HepG2 (cell line): ENCODE measurements around the gene VAV2. TPM values are rescaled to one million over a fixed set of nuclear protein-coding genes. Genes with fewer than 3 reads are reported as not detected.
A peak's percentile ranks its signal among the peaks of the same experiment; 100 is the strongest.

ENCODE experiments used
- CENPBD1 ChIP-seq: sonication (generic); formaldehyde crosslinking; IDR thresholded peaks from 2 replicates; pipeline ENCODE4 v1.8.0; 2022; ENCODE audit warnings: missing genetic modification reagents, low read depth, mild to moderate bottlenecking, borderline replicate concordance
- CHD4 ChIP-seq: fragments of 200-600 bp; sonication (generic); IDR thresholded peaks from 2 replicates; pipeline ENCODE4 v1.7.0; 2017; ENCODE audit warnings: mild to moderate bottlenecking, low read length, borderline replicate concordance
- EEA1 ChIP-seq: sonication (generic); formaldehyde crosslinking; IDR thresholded peaks from 2 replicates; pipeline ENCODE4 v1.5.1; 2020; ENCODE audit warnings: mild to moderate bottlenecking, missing genetic modification reagents, borderline replicate concordance
- FOXC1 ChIP-seq: sonication (generic); formaldehyde crosslinking; IDR thresholded peaks from 2 replicates; pipeline ENCODE4 v1.8.0; 2022; ENCODE audit warnings: mild to moderate bottlenecking, missing genetic modification reagents, borderline replicate concordance
- FOXJ3 ChIP-seq: sonication (generic); formaldehyde crosslinking; IDR thresholded peaks from 2 replicates; pipeline ENCODE4 v1.4.0; 2020; ENCODE audit warnings: missing genetic modification reagents, mild to moderate bottlenecking, borderline replicate concordance
- JDP2 ChIP-seq: sonication (generic); formaldehyde crosslinking; IDR thresholded peaks from 2 replicates; pipeline ENCODE4 v1.8.1; 2022; ENCODE audit warnings: missing genetic modification reagents, borderline replicate concordance
- MAFG ChIP-seq: sonication (generic); formaldehyde crosslinking; IDR thresholded peaks from 2 replicates; pipeline ENCODE4 v1.5.1; 2020; ENCODE audit warnings: mild to moderate bottlenecking, missing genetic modification reagents
- NR2F1 ChIP-seq, 2 experiments: fragments of 450-650 bp in 1 of 2; formaldehyde crosslinking in 1 of 2; IDR thresholded peaks; 2 replicates each; pipeline versions ENCODE4 v1.5.0 to v1.6.1; 2016 to 2020; ENCODE audit warnings: mild to moderate bottlenecking in 1 of 2, missing compliant biosample characterization in 1 of 2, missing genetic modification reagents in 1 of 2, moderate library complexity in 1 of 2
- PAWR ChIP-seq: sonication (generic); formaldehyde crosslinking; IDR thresholded peaks from 2 replicates; pipeline ENCODE4 v1.4.0; 2020; ENCODE audit warnings: missing genetic modification reagents, mild to moderate bottlenecking, borderline replicate concordance
- PHF8 ChIP-seq: sonication (generic); formaldehyde crosslinking; IDR thresholded peaks from 2 replicates; pipeline ENCODE4 v1.5.0; 2020; ENCODE audit warnings: missing genetic modification reagents
- PLSCR1 ChIP-seq: sonication (generic); formaldehyde crosslinking; IDR thresholded peaks from 2 replicates; pipeline ENCODE4 v1.5.0; 2020; ENCODE audit warnings: missing genetic modification reagents, mild to moderate bottlenecking, borderline replicate concordance
- SP1 ChIP-seq, 2 experiments: fragments of 450-650 bp in 1 of 2; sonication (generic) in 1 of 2; formaldehyde crosslinking in 1 of 2; IDR thresholded peaks; 2 replicates each; pipeline versions ENCODE4 v1.4.0 to v1.6.1; 2016 to 2020; ENCODE audit warnings: missing genetic modification reagents in 1 of 2
- SP4 ChIP-seq: sonication (generic); formaldehyde crosslinking; IDR thresholded peaks from 2 replicates; pipeline ENCODE4 v1.8.1; 2023; ENCODE audit warnings: mild to moderate bottlenecking, missing genetic modification reagents
- SYNCRIP ChIP-seq: fragments of 200-400 bp; formaldehyde crosslinking; IDR thresholded peaks from 2 replicates; pipeline ENCODE4 v1.6.1; 2018; ENCODE audit warnings: mild to moderate bottlenecking, low read depth, low read length; ENCODE audit not compliant: insufficient read depth
- TERF1 ChIP-seq: sonication (generic); formaldehyde crosslinking; IDR thresholded peaks from 2 replicates; pipeline ENCODE4 v1.8.0; 2022; ENCODE audit warnings: mild to moderate bottlenecking, missing genetic modification reagents, moderate library complexity
- TGIF2 ChIP-seq: IDR thresholded peaks from 2 replicates; pipeline ENCODE4 v1.6.1; 2016; ENCODE audit warnings: control low read depth, missing compliant biosample characterization
- ZFP62 ChIP-seq: sonication (generic); formaldehyde crosslinking; IDR thresholded peaks from 2 replicates; pipeline ENCODE4 v1.4.0; 2020; ENCODE audit warnings: missing genetic modification reagents
- ZNF124 ChIP-seq: sonication (generic); formaldehyde crosslinking; IDR thresholded peaks from 2 replicates; pipeline ENCODE4 v1.4.0; 2020; ENCODE audit warnings: missing genetic modification reagents
- ZNF143 ChIP-seq: sonication (generic); formaldehyde crosslinking; IDR thresholded peaks from 2 replicates; pipeline ENCODE4 v1.4.0; 2020; ENCODE audit warnings: missing genetic modification reagents
- ZNF605 ChIP-seq: sonication (generic); formaldehyde crosslinking; IDR thresholded peaks from 2 replicates; pipeline ENCODE4 v1.8.0; 2022; ENCODE audit warnings: mild to moderate bottlenecking, missing genetic modification reagents
- ZNF687 ChIP-seq: sonication (generic); formaldehyde crosslinking; IDR thresholded peaks from 2 replicates; pipeline ENCODE4 v1.5.1; 2020; ENCODE audit warnings: mild to moderate bottlenecking, missing genetic modification reagents, moderate library complexity
- ZNF713 ChIP-seq: sonication (generic); formaldehyde crosslinking; IDR thresholded peaks from 2 replicates; pipeline ENCODE4 v1.4.0; 2020; ENCODE audit warnings: mild to moderate bottlenecking, missing genetic modification reagents
- ZNF746 ChIP-seq: sonication (generic); formaldehyde crosslinking; IDR thresholded peaks from 2 replicates; pipeline ENCODE4 v1.8.0; 2022; ENCODE audit warnings: mild to moderate bottlenecking, missing genetic modification reagents
- ZSCAN30 ChIP-seq: sonication (generic); formaldehyde crosslinking; IDR thresholded peaks from 2 replicates; pipeline ENCODE4 v1.5.0; 2020; ENCODE audit warnings: mild to moderate bottlenecking, missing genetic modification reagents
- polyA plus RNA-seq, 8 experiments: library from polyadenylated mRNA; depleted of rRNA in 3 of 8; stranded (reverse) in 7 of 8; unstranded in 1 of 8; fragments of >200 nt; fragmentation: Illumina TruSeq in 4 of 8; extraction: Trizol in 4 of 8; gene quantifications; 2 replicates each; pipeline versions ENCODE4 v1.2.1 to v1.2.3, GENCODE V29; 2011 to 2016; ENCODE audit warnings: low read depth in 4 of 8, missing spikeins in 1 of 8, mixed read lengths in 1 of 8; ENCODE audit not compliant: insufficient read depth in 1 of 8
- total RNA-seq, 5 experiments: library from RNA; depleted of rRNA; stranded (reverse); fragments of >200 nt; fragmentation: Illumina TruSeq; extraction: Trizol; gene quantifications; 2 replicates each; pipeline ENCODE4 v1.2.3, GENCODE V29; 2016; ENCODE audit warnings: low read depth in 1 of 5

Gene VAV2
- total and polyA plus RNA-seq, 2 of the 13 experiments (the other 11 are each of a cell fraction or from before 2014, with no cell fraction given): 22.5 to 22.9 TPM

GRCh38 chr9:133914442-133915342 lies 77.4 kb downstream of the VAV2 start (continued):
- TF ChIP-seq PAWR: no peak
- TF ChIP-seq ZSCAN30 (CRISPR knock-in tag): no peak
- no peak for TF ChIP-seq TERF1 (CRISPR knock-in tag)
- no peak for TF ChIP-seq CENPBD1 (CRISPR knock-in tag)
- no peak for TF ChIP-seq ZNF713
- no peak for TF ChIP-seq SP1 (IDR thresholded peaks at IDR 0.05)
- no peak for TF ChIP-seq SP1 (CRISPR knock-in tag; IDR thresholded peaks at IDR 0.05)
- no peak for TF ChIP-seq PHF8 (CRISPR knock-in tag)
- TF ChIP-seq ZNF143 (CRISPR knock-in tag): no peak
- no peak for TF ChIP-seq ZFP62 (CRISPR knock-in tag)
- TF ChIP-seq ZNF605 (CRISPR knock-in tag): no peak
- TF ChIP-seq ZNF124 (CRISPR knock-in tag): no peak
- no peak for TF ChIP-seq EEA1 (CRISPR knock-in tag)
- no peak for TF ChIP-seq JDP2 (CRISPR knock-in tag)
- no peak for TF ChIP-seq CHD4
- TF ChIP-seq FOXC1: peak; percentile 89
- TF ChIP-seq TGIF2 (CRISPR knock-in tag): no peak
- TF ChIP-seq ZNF687: peak; percentile 84
- no peak for TF ChIP-seq MAFG (CRISPR knock-in tag)
- TF ChIP-seq SYNCRIP: no peak
- peak; percentile 99 for TF ChIP-seq ZNF746 (CRISPR knock-in tag)
- peak in 1 of 2 experiments; percentile 56; a peak in 1 of 4 replicates for TF ChIP-seq NR2F1 (CRISPR knock-in tag; IDR thresholded peaks at IDR 0.05)
- no peak for TF ChIP-seq PLSCR1 (CRISPR knock-in tag)
- no peak for TF ChIP-seq FOXJ3 (CRISPR knock-in tag)
- TF ChIP-seq SP4 (CRISPR knock-in tag): no peak
